Mesenchymal stem cell (in vitro differentiated cells and primary cell): ENCODE data around the gene LRRC28.

Source experiments
- DNase-seq: peaks from one replicate; pipeline ENCODE4 v3.0.0-alpha.2; 2013
- H2AFZ ChIP-seq: one replicate; pipeline ENCODE4 v1.6.1; 2013; ENCODE audit warnings: low read depth, mild to moderate bottlenecking, control low read depth, inconsistent platforms, low read length, moderate library complexity
- H2AK5ac ChIP-seq: 2 replicates; pipeline ENCODE4 v1.6.1; 2013; ENCODE audit warnings: low read length, moderate library complexity, mild to moderate bottlenecking, inconsistent platforms; ENCODE audit not compliant: severe bottlenecking
- H2BK120ac ChIP-seq: one replicate; pipeline ENCODE4 v1.6.1; 2013; ENCODE audit warnings: low read depth, mild to moderate bottlenecking, inconsistent platforms, low read length, moderate library complexity
- H2BK12ac ChIP-seq, 2 experiments: one replicate each; pipeline ENCODE4 v1.6.1; 2013; ENCODE audit warnings: inconsistent platforms in 2 of 2, low read length in 2 of 2, mild to moderate bottlenecking in 2 of 2, moderate library complexity in 2 of 2, control low read depth in 1 of 2
- H2BK15ac ChIP-seq: one replicate; pipeline ENCODE4 v1.6.1; 2013; ENCODE audit warnings: mild to moderate bottlenecking, low read depth, inconsistent platforms; ENCODE audit not compliant: poor library complexity, severe bottlenecking
- H2BK5ac ChIP-seq: 2 replicates; pipeline ENCODE4 v1.6.1; 2013; ENCODE audit warnings: low read depth, mild to moderate bottlenecking, low read length, control low read depth, inconsistent platforms; ENCODE audit not compliant: poor library complexity, severe bottlenecking
- H3K14ac ChIP-seq, 2 experiments: one replicate each; pipeline ENCODE4 v1.6.1; 2013; ENCODE audit warnings: inconsistent platforms in 2 of 2, low read length in 2 of 2, control low read depth in 1 of 2, mild to moderate bottlenecking in 1 of 2, moderate library complexity in 1 of 2
- H3K18ac ChIP-seq, 2 experiments: one replicate each; pipeline ENCODE4 v1.6.1; 2013; ENCODE audit warnings: inconsistent platforms in 2 of 2, low read length in 2 of 2, control low read depth in 1 of 2, low read depth in 1 of 2, mild to moderate bottlenecking in 1 of 2
- H3K23ac ChIP-seq, 2 experiments: one replicate each; pipeline ENCODE4 v1.6.1; 2013; ENCODE audit warnings: inconsistent platforms in 2 of 2, low read length in 2 of 2, mild to moderate bottlenecking in 2 of 2, moderate library complexity in 2 of 2, control low read depth in 1 of 2
- H3K27ac ChIP-seq: 2 replicates; pipeline ENCODE4 v1.5.1; 2013; ENCODE audit warnings: mild to moderate bottlenecking, moderate library complexity, low read length, control low read depth, inconsistent platforms; ENCODE audit not compliant: poor library complexity, severe bottlenecking
- H3K27me3 ChIP-seq, 2 experiments: 2 replicates each; pipeline versions ENCODE4 v1.6.1 to v1.7.0; 2013; ENCODE audit warnings: low read length in 2 of 2, mild to moderate bottlenecking in 2 of 2, moderate library complexity in 2 of 2, control low read depth in 1 of 2, inconsistent platforms in 1 of 2; ENCODE audit not compliant: control insufficient read depth in 1 of 2, insufficient read depth in 1 of 2
- H3K36me3 ChIP-seq, 2 experiments: 2 replicates each; pipeline versions ENCODE4 v1.6.1 to v1.7.0; 2013; ENCODE audit warnings: low read length in 2 of 2, control low read depth in 1 of 2, inconsistent platforms in 1 of 2, low read depth in 1 of 2, mild to moderate bottlenecking in 1 of 2; ENCODE audit not compliant: insufficient read depth in 2 of 2, control insufficient read depth in 1 of 2
- H3K4ac ChIP-seq, 2 experiments: one replicate each; pipeline ENCODE4 v1.6.1; 2013; ENCODE audit warnings: inconsistent platforms in 2 of 2, low read length in 2 of 2, mild to moderate bottlenecking in 2 of 2, moderate library complexity in 2 of 2, control low read depth in 1 of 2, low read depth in 1 of 2
- H3K4me1 ChIP-seq: 2 replicates; pipeline ENCODE4 v1.6.1; 2013; ENCODE audit warnings: low read depth, low read length, control low read depth; ENCODE audit not compliant: control insufficient read depth, insufficient read depth
- H3K4me2 ChIP-seq: 2 replicates; pipeline ENCODE4 v1.6.1; 2013; ENCODE audit warnings: low read length, mild to moderate bottlenecking, inconsistent platforms; ENCODE audit not compliant: poor library complexity, severe bottlenecking
- H3K4me3 ChIP-seq, 2 experiments: 2 replicates each; pipeline versions ENCODE4 v1.5.1 to v1.7.0; 2013; ENCODE audit warnings: low read length in 2 of 2, mild to moderate bottlenecking in 2 of 2, control low read depth in 1 of 2, low read depth in 1 of 2; ENCODE audit not compliant: insufficient read depth in 1 of 2
- H3K79me1 ChIP-seq: replicated peaks from 2 replicates; pipeline ENCODE4 v1.6.1; 2013; ENCODE audit warnings: mild to moderate bottlenecking, control low read depth, low read length, inconsistent platforms; ENCODE audit not compliant: poor library complexity, severe bottlenecking
- H3K9ac ChIP-seq: 2 replicates; pipeline ENCODE4 v1.7.0; 2013; ENCODE audit warnings: mild to moderate bottlenecking, low read length, moderate library complexity
- H3K9me3 ChIP-seq: 2 replicates; pipeline ENCODE4 v1.7.0; 2013; ENCODE audit warnings: mild to moderate bottlenecking, low read length; ENCODE audit not compliant: control insufficient read depth
- H4K8ac ChIP-seq: one replicate; pipeline ENCODE4 v1.6.1; 2013; ENCODE audit warnings: inconsistent platforms, mild to moderate bottlenecking, low read length, moderate library complexity
- H4K91ac ChIP-seq: one replicate; pipeline ENCODE4 v1.6.1; 2013; ENCODE audit warnings: mild to moderate bottlenecking, low read length, inconsistent platforms
- WGBS: methylation state at CpG from one replicate; pipeline ENCODE4 v1.1.7; 2013; ENCODE audit warnings: mixed read lengths; 5-methylcytosine and 5-hydroxymethylcytosine counted together

The LRRC28 gene

DNA sequence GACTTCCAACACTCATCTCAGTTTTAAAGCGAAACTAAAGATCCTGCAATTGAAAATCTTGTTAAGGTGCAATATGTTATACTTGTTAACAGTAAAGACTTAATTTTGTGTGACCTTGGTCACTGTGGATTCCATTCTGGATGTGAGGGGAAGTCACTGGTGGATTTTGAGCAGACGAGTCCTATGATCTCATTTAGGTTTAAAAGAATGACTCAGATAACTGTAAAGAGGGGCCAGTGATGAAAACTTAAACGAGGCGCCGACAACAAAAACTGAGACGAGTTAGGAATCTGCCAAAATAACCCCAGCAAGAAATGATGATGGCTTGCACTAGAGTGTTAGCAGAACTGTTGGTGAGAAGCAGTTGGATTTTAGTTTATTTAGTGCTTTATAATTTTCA, 56.5 kb downstream of the LRRC28 start:
- Histone ChIP-seq H3K36me3 (peaks cover 0 to 14% of the 10 kb centered on the region in 2 experiments), H3K4ac (no peak overlapping the region), H3K14ac (no peak overlapping the region), H3K4me3 (no peak overlapping the region), H3K27ac (no peak overlapping the region), H3K4me2 (no peak overlapping the region), H3K9ac (no peak overlapping the region), H2AK5ac (no peak overlapping the region), H2AFZ (no peak overlapping the region), H2BK15ac (no peak overlapping the region), H3K27me3 (no peaks in the 10 kb centered on the region), H3K4me1 (peaks cover 3% of the 10 kb centered on the region), H3K79me1 (no peaks in the 10 kb centered on the region), H2BK120ac (no peak overlapping the region), H2BK5ac (no peak overlapping the region), H2BK12ac (no peak overlapping the region), H4K91ac (no peak overlapping the region), H4K8ac (no peak overlapping the region), H3K18ac (no peak overlapping the region), H3K23ac (no peak overlapping the region), H3K9me3 (peaks cover 15% of the 10 kb centered on the region)
- peak; percentile 23 for DNase-seq
- 53% methylated on average over 6 of the region's 6 CpGs for WGBS

GRCh38 chr15:99310745-99311144, 59.5 kb downstream of the LRRC28 start:
- Histone ChIP-seq H3K4ac (no peak overlapping the region), H2BK15ac (no peak overlapping the region), H2AK5ac (no peak overlapping the region), H2BK12ac (no peak overlapping the region), H2BK120ac (no peak overlapping the region), H3K9ac (no peak overlapping the region), H2AFZ (no peak overlapping the region), H4K91ac (no peak overlapping the region), H3K4me3 (no peak overlapping the region), H3K4me2 (no peak overlapping the region), H3K14ac (no peak overlapping the region), H3K79me1 (no peaks in the 10 kb centered on the region), H3K36me3 (peaks cover 0 to 21% of the 10 kb centered on the region in 2 experiments), H3K18ac (no peak overlapping the region), H3K4me1 (peaks cover 3% of the 10 kb centered on the region), H3K27me3 (no peaks in the 10 kb centered on the region), H2BK5ac (no peak overlapping the region), H4K8ac (no peak overlapping the region), H3K27ac (no peak overlapping the region), H3K23ac (no peak overlapping the region), H3K9me3 (peaks cover 27% of the 10 kb centered on the region)
- peak; percentile 27 for DNase-seq
- WGBS, result 60% methylated on average over 5 of the region's 5 CpGs

DNA sequence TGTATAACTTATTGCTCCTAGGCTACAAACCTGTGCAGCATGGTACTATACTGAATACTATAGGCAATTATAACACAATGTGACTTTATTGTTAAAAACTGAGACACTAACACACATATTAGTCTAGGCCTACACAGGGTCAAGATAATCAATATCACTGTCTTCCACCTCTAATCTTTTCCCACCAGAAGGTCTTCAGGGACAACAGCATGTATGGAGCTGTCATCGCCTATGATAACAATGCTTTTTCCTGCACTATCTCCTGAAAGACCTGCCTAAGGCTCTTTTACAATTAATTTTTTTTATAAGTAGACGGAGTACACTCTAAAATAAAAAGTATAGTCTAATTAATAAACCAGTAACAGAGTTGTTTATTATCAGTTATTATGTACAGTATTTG, 60.9 kb downstream of the LRRC28 start:
- Histone ChIP-seq H3K23ac (no peak overlapping the region), H3K27ac (no peak overlapping the region), H3K9me3 (peaks cover 27% of the 10 kb centered on the region), H3K4me1 (no peaks in the 10 kb centered on the region), H2BK5ac (no peak overlapping the region), H4K8ac (no peak overlapping the region), H2AFZ (no peak overlapping the region), H4K91ac (no peak overlapping the region), H3K4ac (no peak overlapping the region), H2BK15ac (no peak overlapping the region), H3K9ac (no peak overlapping the region), H3K18ac (no peak overlapping the region), H3K36me3 (peaks cover 0 to 21% of the 10 kb centered on the region in 2 experiments), H2BK120ac (no peak overlapping the region), H2BK12ac (no peak overlapping the region), H3K4me2 (no peak overlapping the region), H3K4me3 (no peak overlapping the region), H3K79me1 (no peaks in the 10 kb centered on the region), H2AK5ac (no peak overlapping the region), H3K14ac (no peak overlapping the region), H3K27me3 (no peaks in the 10 kb centered on the region)
- DNase-seq, result no peak
- 100% methylated on average over 1 of the region's 2 CpGs for WGBS

- H3K4me3 ChIP-seq, result no peak overlapping the region
- H3K4ac ChIP-seq, result no peak overlapping the region
- H3K27ac ChIP-seq, result no peak overlapping the region
- H2BK5ac ChIP-seq, result no peak overlapping the region
- H2BK12ac ChIP-seq, result no peak overlapping the region
- 95% methylated on average over 2 of the region's 3 CpGs for WGBS
- H3K4me2 ChIP-seq, result no peak overlapping the region
- no peaks in the 10 kb centered on the region for H3K27me3 ChIP-seq
- no peak overlapping the region for H4K8ac ChIP-seq
- H2AFZ ChIP-seq, result no peak overlapping the region
- no peak overlapping the region for H2BK15ac ChIP-seq
- H3K18ac ChIP-seq, result no peak overlapping the region
- H4K91ac ChIP-seq, result no peak overlapping the region
- H3K9ac ChIP-seq, result no peak overlapping the region
- H2AK5ac ChIP-seq, result no peak overlapping the region
- H3K9me3 ChIP-seq, result peaks cover 27% of the 10 kb centered on the region
- H2BK120ac ChIP-seq, result no peak overlapping the region
- no peaks in the 10 kb centered on the region for H3K4me1 ChIP-seq
- H3K14ac ChIP-seq, result no peak overlapping the region
- H3K36me3 ChIP-seq, result peaks cover 0 to 21% of the 10 kb centered on the region in 2 experiments
- H3K79me1 ChIP-seq, result no peaks in the 10 kb centered on the region
- no peak for DNase-seq
- H3K23ac ChIP-seq, result no peak overlapping the region
Observed at GRCh38 chr15:99312794-99313193, 61.5 kb downstream of the LRRC28 start.
